PFSK-1 (cell line): ENCODE results near the gene ANO1.
A peak's percentile ranks its signal among the peaks of the same experiment; 100 is the strongest.

Experiments used
- FOXP2 ChIP-seq: optimal IDR thresholded peaks from 2 replicates; pipeline ENCODE3; 2011; ENCODE audit warnings: borderline replicate concordance, control low read depth, inconsistent platforms; ENCODE audit not compliant: insufficient read depth; ENCODE audit errors: extremely low read length, extremely low read depth
- POLR2AphosphoS5 ChIP-seq: IDR thresholded peaks from 2 replicates; pipeline ENCODE4 v1.6.1; 2012; ENCODE audit warnings: low read depth, mild to moderate bottlenecking, control low read depth, low read length, moderate library complexity
- REST ChIP-seq, 2 experiments: IDR thresholded peaks; 2 replicates each; pipeline versions ENCODE4 v1.6.1 to v1.8.0; 2011 to 2012; ENCODE audit warnings: low read depth in 2 of 2, low read length in 2 of 2, control low read depth in 1 of 2, inconsistent platforms in 1 of 2, mild to moderate bottlenecking in 1 of 2, moderate library complexity in 1 of 2; ENCODE audit not compliant: insufficient read depth in 1 of 2
- SIN3A ChIP-seq: IDR thresholded peaks from 2 replicates; pipeline ENCODE4 v1.6.1; 2012; ENCODE audit warnings: mild to moderate bottlenecking, low read length, moderate library complexity, borderline replicate concordance; ENCODE audit not compliant: insufficient read depth
- TAF1 ChIP-seq: IDR thresholded peaks from 2 replicates; pipeline ENCODE4 v1.6.1; 2012; ENCODE audit warnings: low read length, control low read depth, borderline replicate concordance; ENCODE audit not compliant: insufficient read depth

Gene ANO1

GRCh38 chr11:70201882-70202861 lies 124.1 kb downstream of the ANO1 start:
- TF ChIP-seq REST (IDR thresholded peaks at IDR 0.05; ENCODE audit: insufficient read depth in 1 of 2, low read depth in 2 of 2, low read length in 2 of 2) (no peak), FOXP2 (no peak), TAF1 (no peak), SIN3A (no peak), POLR2AphosphoS5 (no peak)

- peak; percentile 95 for TF ChIP-seq POLR2AphosphoS5
- TF ChIP-seq FOXP2, result peak; percentile 58
- TF ChIP-seq REST (IDR thresholded peaks at IDR 0.05; ENCODE audit: insufficient read depth in 1 of 2, low read depth in 2 of 2, low read length in 2 of 2), result no peak
- TF ChIP-seq SIN3A, result no peak; the same call in 1 of the 2 replicates
- TF ChIP-seq TAF1, result peak; percentile 86; the same call in 1 of the 2 replicates
These were observed 125.0 kb downstream of the ANO1 start, which contains the start of gene FADD for GRCh38 chr11:70202920-70203750. Gene FADD (plus strand): TSS chr11:70203296. CDS start chr11:70203460, 164 bp downstream.

GRCh38 chr11:70203751-70204465 lies 125.8 kb downstream of the ANO1 start:
- TF ChIP-seq POLR2AphosphoS5 (no peak; the same call in 1 of the 2 replicates), FOXP2 (no peak), REST (IDR thresholded peaks at IDR 0.05; ENCODE audit: insufficient read depth in 1 of 2, low read depth in 2 of 2, low read length in 2 of 2) (0 out of 4 replicates have a peak, but pooled peaks of 1 of the 2 experiments have one; percentile 19), TAF1 (peak; percentile 53; the same call in 1 of the 2 replicates), SIN3A (no peak)

- TF ChIP-seq TAF1 (no peak), POLR2AphosphoS5 (no peak), REST (IDR thresholded peaks at IDR 0.05; ENCODE audit: insufficient read depth in 1 of 2, low read depth in 2 of 2, low read length in 2 of 2) (no peak), FOXP2 (no peak), SIN3A (no peak)
These were observed 126.3 kb downstream of the ANO1 start for GRCh38 chr11:70204466-70204799.
